Spleen (tissue), 7 donors: ENCODE measurements around the gene ACOT11.

Source experiments
- CTCF ChIP-seq, 11 experiments: fragments of 200-600 bp in 7 of 11; fragments of 450-650 bp in 4 of 11; sonication (generic) in 4 of 11; IDR thresholded peaks in 8 of 11; conservative IDR thresholded peaks in 3 of 11; 1 replicate in 7 of 11; 2 replicates in 4 of 11; pipeline versions ENCODE4 v1.4.0 to v1.8.0; 2016 to 2021; ENCODE audit warnings: antibody characterized with exemption in 11 of 11, inconsistent platforms in 4 of 11, mild to moderate bottlenecking in 1 of 11
- POLR2A ChIP-seq, 3 donors: fragments of 450-650 bp; IDR thresholded peaks; one replicate each; pipeline ENCODE4 v1.5.1; 2017; ENCODE audit warnings: antibody characterized with exemption in 3 of 3, mild to moderate bottlenecking in 1 of 3
- donor health status: DM: no; HTN: no; CAD: no; lungs with moderate emphysema.
- donor health status: DM: no; HTN: no; CAD: no.
- donor health status: DM: no; HTN: no; CAD: no.

- TF ChIP-seq CTCF (IDR thresholded peaks at IDR 0.05 in 8 of 11, conservative IDR thresholded peaks at IDR 0.05 in 3 of 11), result no peak
- no peak for TF ChIP-seq POLR2A (IDR thresholded peaks at IDR 0.05)
These were observed 93.1 kb downstream of the ACOT11 start, which contains the start of gene MROH7 for GRCh38 chr1:54640863-54641836.
